GM12864 (cell line): ENCODE results near the gene MLST8.
"Not testable (repeated sequence)": the region's sequence is repeated elsewhere in the genome, so short reads cannot be mapped to it uniquely, and the experiment has no call there.

Source experiments
- DNase-seq: peaks from one replicate; pipeline ENCODE4 v3.0.0-alpha.2; 2011; ENCODE audit warnings: low read depth
- H3K4me3 ChIP-seq: 2 replicates; pipeline ENCODE4 v1.5.1; 2011; ENCODE audit warnings: mild to moderate bottlenecking, low read depth, low read length, control low read depth
- TF ChIP-seq, protein P1 (sequence below): IDR thresholded peaks from 2 replicates; pipeline ENCODE4 v1.5.1; 2011; ENCODE audit warnings: low read depth, mild to moderate bottlenecking, moderate library complexity, low read length, control low read depth, inconsistent platforms; ENCODE audit errors: missing control alignments

MLST8 gene

DNA sequence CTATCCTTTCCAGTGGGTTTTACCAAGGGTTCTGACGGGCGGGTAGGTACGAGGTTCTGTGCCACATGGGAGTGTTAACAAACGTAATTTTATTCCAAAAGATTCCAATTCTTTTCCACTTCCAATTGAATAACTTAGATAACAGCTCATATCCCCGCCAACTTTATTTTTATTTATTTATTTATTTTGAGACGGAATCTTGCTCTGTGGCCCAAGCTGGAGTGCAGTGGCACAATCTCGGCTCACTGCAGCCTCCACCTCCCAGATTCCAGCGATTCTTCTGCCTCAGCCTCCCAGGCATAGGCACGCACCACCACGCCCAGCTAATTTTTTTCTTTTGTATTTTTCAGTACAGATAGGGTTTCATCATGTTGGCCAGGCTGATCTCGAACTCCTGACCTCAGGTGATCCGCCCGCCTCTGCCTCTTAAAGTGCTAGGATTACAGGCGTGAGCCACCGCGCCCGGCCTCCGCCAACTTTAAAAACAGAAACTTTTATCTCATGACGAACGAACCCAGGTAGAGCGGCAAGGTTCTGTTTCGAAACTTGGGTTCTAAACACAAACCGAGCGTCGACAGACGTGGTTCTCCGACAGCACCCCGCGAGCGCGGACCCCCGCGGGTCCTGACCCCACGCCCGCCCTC is 45.5 kb downstream of the MLST8 start:
- peak overlapping the region; percentile 75 for H3K4me3 ChIP-seq
- TF ChIP-seq, protein P1, sequence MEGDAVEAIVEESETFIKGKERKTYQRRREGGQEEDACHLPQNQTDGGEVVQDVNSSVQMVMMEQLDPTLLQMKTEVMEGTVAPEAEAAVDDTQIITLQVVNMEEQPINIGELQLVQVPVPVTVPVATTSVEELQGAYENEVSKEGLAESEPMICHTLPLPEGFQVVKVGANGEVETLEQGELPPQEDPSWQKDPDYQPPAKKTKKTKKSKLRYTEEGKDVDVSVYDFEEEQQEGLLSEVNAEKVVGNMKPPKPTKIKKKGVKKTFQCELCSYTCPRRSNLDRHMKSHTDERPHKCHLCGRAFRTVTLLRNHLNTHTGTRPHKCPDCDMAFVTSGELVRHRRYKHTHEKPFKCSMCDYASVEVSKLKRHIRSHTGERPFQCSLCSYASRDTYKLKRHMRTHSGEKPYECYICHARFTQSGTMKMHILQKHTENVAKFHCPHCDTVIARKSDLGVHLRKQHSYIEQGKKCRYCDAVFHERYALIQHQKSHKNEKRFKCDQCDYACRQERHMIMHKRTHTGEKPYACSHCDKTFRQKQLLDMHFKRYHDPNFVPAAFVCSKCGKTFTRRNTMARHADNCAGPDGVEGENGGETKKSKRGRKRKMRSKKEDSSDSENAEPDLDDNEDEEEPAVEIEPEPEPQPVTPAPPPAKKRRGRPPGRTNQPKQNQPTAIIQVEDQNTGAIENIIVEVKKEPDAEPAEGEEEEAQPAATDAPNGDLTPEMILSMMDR, result no peak
- DNase-seq, result peak; percentile 26

DNA sequence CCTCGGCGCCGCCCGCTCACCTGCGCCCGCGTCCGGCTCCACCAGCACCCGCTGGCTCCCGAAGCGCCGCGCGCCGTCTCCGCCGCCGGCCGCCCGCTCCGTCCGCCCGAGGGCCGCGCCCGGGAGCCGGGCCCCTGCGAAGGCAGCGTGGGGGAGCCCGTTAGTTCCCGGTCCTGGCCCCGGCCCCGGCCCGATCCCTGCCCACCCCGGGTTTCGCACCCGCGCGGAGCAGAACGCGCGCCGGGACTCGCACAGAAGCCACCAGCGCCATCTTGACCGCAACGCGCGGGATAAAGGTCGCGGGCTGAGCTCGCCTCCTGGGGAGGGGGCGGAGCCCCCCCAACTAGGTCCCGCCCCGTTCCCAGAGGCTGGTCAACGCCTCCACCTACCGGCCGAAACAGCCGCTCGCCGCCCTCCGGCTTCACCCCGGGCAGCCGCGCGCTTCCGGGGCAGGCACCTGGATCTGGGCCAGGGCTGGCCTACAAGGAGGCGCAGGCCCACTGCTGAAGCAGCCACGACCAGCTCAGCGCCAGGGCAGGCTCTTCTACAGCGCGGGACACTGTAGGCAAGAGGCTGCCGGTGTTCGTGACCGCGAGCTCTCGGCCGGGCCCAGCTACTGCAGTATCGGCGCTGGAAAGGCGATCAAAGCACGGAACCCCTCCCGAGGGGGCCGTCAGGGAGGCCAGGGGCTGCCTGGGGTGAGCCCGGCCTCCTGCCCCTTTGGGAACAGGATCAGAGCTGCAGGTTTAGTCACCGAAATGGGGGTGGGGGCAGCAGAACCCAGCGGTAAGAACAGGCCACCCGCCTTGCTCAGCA is 46.2 kb downstream of the MLST8 start, which contains the start of gene ECI1:
TSS of gene ECI1 (minus strand) at position 292 of the 816 bp plus-strand sequence. CDS start at position 271, 21 bp downstream.
- TF ChIP-seq, protein P1, result peak; percentile 57
- DNase-seq, result peak; percentile 70
- H3K4me3 ChIP-seq, result peak within 1 kb of the TSS; percentile 75

DNA sequence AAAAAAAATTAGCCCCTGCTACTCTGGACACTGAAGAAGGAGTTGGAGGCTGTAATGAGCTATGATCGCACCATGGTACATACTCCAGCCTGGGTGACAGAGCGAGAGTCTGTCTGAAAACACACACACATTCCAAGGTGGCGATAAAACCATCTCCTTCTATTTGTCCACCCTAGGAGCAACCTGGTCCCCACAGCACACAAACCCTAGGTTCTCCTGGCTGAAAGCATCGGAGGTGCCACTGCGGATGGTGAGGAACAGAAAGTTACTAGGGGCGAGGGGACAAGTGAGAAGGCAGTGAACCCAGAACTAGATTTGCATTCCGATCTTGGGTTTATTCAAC is 47.5 kb downstream of the MLST8 start:
- DNase-seq, result no peak
- H3K4me3 ChIP-seq, result no peak overlapping the region
- TF ChIP-seq, protein P1, result no peak

DNA sequence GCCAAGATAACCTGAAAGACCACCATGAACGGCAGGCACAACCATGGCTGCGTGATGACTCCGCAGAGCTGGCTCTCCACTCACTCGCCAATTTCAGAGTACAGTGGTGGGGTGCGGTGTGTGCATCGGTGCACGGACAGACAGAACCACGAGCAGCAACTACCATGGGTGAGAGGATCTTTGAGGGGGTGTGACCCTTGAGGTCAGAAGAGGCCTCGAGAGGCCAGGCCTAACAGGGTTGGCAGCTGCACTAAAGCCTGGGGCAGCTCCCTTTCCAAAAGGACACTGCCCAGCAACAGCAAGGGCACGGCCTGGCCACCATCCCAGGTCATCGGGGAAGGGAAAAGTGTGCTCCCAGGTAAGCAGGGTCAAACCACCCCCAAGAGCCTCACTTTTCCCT is 48.0 kb downstream of the MLST8 start:
- TF ChIP-seq, protein P1, result no peak
- no peak overlapping the region for H3K4me3 ChIP-seq
- DNase-seq, result no peak

DNA sequence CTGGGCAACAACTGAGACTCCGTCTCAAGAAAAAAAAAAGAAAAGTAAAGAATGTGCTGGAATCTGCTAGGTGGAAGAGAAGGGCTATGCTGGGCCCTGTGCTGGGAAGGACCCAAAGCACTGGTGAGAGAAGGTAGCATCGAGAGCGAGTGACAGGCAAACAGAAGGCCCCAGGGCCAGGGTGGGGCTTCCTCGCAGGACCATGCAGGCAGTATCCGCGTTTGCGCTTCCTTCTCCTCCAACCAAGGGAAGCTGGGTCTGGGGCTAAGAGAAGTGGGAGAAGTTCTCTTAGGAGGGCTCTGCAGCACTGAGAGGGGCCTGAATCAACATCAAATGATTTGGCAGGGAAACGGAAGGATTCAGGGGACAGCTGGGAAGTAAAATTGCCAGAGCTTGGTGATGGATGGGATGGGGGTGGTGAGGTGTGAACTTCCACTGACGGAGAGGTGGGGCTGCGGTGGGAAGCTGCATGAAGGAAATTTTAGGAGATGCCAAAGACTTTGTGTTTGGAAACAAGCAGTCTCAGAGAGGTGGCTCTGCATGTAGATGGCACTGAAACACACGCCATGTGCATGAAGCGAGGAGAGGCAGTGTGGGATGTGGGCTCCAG is 51.4 kb downstream of the MLST8 start:
- no peak for DNase-seq
- no peak overlapping the region for H3K4me3 ChIP-seq

DNA sequence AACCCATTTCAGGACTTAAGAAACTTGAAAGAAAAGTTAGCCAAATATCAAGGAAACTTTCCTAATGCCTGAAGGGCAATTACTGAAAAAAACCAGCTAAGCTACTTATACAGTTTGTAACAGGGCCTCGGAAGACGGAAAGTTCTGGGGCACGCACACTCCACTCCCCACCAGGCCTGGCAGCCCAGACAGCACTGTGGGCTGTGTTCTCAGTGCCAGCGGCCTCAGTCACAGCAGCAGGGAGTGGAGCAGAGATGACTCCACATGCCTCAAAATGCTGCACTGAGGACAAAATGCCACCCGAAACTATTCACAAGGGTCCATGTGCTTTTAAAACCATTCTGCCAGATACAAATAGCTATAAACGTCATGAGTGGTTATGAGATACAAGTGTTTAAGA is 52.5 kb downstream of the MLST8 start:
- no peak overlapping the region for H3K4me3 ChIP-seq
- TF ChIP-seq, protein P1, result no peak
- DNase-seq, result no peak

More for the DNA sequence above, 51.4 kb downstream of the MLST8 start:
- TF ChIP-seq, protein P1, result no peak

DNA sequence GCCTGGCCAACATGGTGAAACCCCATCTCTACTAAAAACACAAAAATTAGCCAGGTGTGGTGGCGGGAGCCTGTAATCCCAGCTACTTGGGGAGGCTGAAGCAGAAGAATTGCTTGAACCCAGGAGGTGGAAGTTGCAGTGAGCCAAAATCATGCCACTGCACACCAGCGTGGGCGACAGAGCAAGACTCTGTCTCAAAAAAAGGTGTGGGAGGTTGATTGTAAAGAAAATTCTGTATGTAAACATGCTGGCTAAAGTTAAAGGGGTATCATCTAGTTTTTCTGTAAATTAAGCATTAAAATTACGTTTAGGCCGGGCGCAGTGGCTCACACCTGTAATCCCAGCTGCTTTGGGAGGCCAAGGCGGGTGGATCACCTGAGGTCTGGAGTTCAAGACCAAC is 53.3 kb downstream of the MLST8 start:
- not testable (repeated sequence) for DNase-seq, H3K4me3 ChIP-seq
